Measurements from ENCODE around the gene IGFBP1.
A peak's percentile ranks its signal among the peaks of the same experiment; 100 is the strongest.

IGFBP1 gene

GRCh38 chr7:45902820-45903219 is 14.5 kb downstream of the IGFBP1 start:
- no peak for DNase-seq (ENCODE audit: low read depth)

DNA sequence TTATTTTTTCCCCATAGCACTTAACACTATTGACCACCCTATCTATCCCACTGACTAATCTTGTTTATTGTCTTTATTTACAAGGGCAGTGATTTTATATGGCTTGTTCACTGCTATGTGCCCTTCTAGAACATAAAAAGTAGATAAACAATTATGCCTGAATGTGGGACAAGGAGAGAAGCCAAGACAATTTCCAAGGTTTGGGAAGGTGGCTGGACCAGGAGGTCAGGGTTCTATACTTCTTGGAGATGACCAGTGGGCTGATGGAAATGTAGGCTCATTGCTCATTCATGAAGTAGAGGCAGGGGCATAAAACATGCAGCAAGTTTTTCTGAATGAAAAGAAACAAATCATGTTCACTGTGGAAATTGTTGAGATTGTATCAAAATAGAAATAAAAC is 21.3 kb downstream of the IGFBP1 start:
- DNase-seq (ENCODE audit: low read depth), result no peak

DNA sequence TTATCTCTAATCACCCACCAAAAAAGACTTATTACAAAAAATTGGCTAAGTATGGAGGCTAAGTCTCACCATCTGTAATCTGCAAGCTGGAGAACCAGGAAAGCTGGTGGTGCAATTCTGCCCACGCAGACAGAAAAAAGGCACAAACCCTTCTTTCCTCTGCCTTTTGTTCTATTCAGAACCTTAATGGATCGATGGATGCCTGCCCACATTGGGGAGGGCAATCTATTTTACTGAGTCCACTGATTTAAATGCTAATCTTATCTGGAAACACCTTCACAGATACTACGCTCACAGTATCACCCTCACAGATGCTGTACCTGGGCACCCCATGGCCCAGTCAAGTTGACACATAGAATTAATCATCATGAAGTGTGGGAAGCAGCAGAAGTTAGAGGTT is 22.6 kb downstream of the IGFBP1 start:
- DNase-seq (ENCODE audit: low read depth), result peak; percentile 59

GRCh38 chr7:45911311-45911710 is 23.0 kb downstream of the IGFBP1 start:
- peak; percentile 60 for DNase-seq (ENCODE audit: low read depth)

DNA sequence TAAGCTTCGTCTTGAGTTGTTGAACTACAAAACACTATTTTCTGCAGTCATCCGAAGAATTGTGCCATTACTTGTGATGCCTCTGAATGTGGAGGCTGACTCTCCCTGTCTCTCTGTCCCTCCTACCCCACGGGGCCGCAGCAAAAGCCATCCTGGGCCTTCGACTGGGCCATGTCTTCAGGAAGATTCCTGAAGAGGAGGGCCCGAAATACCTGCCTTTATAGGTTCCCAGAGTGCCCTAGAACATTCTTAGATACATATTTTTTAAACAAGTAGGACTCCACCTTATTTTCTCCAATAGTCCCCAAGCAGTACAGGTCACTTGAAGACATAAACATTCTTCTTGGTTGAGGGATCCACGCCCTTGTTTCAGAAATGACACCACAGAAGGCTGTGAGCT is 24.7 kb downstream of the IGFBP1 start:
- no peak for DNase-seq (ENCODE audit: low read depth)

DNA sequence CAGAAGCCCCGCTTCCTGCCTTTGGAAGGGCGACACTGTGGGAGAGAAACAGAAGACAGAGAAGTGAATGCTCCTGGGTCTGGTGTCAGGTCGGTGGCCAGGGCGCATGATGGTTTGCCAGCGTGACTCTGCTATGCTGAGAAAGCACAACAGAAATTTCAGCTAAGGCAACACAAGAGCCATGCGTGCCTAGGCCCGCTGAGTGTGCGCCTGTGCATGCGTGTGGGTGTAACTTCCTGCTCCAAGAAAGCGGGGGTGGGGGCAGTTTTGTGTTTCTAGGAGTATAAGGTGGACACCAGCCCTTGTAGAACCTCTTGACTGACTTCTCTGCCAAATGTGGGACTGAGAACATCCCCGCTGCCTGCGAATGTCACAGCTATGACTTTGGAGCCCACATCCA is 26.6 kb downstream of the IGFBP1 start:
- DNase-seq (ENCODE audit: low read depth), result no peak

GRCh38 chr7:45915606-45916005 is 27.3 kb downstream of the IGFBP1 start:
- no peak for DNase-seq (ENCODE audit: low read depth)

- DNase-seq (ENCODE audit: low read depth), result no peak
Measured at GRCh38 chr7:45917064-45917463, 28.8 kb downstream of the IGFBP1 start.

DNA sequence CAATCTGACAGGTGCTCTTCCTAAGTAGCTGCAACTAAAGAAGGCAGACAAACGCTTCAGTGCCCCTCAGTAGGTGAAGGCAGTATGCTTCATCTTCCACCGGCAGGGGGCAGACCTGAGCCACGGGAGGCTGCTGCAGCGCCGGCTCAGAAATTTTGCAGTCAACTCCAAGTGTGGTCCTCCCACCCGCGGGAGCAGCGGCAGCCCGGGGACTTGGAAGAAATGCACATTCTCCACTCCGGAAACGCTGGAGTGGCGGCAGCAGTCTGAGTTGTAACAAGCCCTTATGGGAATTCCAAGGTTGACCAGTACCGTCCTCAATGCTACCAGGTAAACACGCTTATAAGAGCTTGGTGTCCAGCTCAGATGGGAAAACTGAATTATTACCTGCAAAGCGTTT is 29.4 kb downstream of the IGFBP1 start:
- no peak for DNase-seq (ENCODE audit: low read depth)

GRCh38 chr7:45918556-45918955 is 30.3 kb downstream of the IGFBP1 start:
- no peak for DNase-seq (ENCODE audit: low read depth)

- DNase-seq (ENCODE audit: low read depth), result no peak
Measured at GRCh38 chr7:45919231-45919784, 31.0 kb downstream of the IGFBP1 start.

GRCh38 chr7:45919993-45920459 is 31.7 kb downstream of the IGFBP1 start:
- no peak for DNase-seq (ENCODE audit: low read depth)

GRCh38 chr7:45920502-45921380 is 32.5 kb downstream of the IGFBP1 start, which contains the start of gene IGFBP3:
Gene IGFBP3, minus strand, starts transcription at chr7:45921272. Its CDS starts 132 bp downstream, at chr7:45921140.
- no peak for DNase-seq (ENCODE audit: low read depth)

DNA sequence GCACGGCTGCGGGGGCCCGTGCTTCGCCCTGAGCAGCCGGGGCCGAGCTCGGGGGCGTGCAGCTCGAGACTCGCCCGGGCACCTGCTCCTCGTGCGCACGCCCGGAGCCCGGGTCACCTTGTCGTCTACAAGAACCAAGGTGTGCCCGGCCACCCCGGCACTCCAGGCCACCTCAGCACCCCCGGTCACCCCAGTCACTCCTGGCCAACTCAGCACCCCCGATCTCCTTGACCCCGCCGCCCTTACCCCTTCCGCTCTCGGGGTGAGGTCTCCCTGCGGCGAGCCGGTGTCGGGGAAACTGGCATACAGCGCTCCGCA is 33.1 kb downstream of the IGFBP1 start:
- DNase-seq (ENCODE audit: low read depth), result no peak

- DNase-seq (ENCODE audit: low read depth), result no peak
Measured at GRCh38 chr7:45921699-45922519, 33.6 kb downstream of the IGFBP1 start.

GRCh38 chr7:45922810-45923209 is 34.5 kb downstream of the IGFBP1 start:
- no peak for DNase-seq (ENCODE audit: low read depth)

GRCh38 chr7:45923290-45923689 is 35.0 kb downstream of the IGFBP1 start:
- DNase-seq (ENCODE audit: low read depth), result no peak

GRCh38 chr7:45923818-45924217 is 35.5 kb downstream of the IGFBP1 start:
- DNase-seq (ENCODE audit: low read depth), result no peak

DNA sequence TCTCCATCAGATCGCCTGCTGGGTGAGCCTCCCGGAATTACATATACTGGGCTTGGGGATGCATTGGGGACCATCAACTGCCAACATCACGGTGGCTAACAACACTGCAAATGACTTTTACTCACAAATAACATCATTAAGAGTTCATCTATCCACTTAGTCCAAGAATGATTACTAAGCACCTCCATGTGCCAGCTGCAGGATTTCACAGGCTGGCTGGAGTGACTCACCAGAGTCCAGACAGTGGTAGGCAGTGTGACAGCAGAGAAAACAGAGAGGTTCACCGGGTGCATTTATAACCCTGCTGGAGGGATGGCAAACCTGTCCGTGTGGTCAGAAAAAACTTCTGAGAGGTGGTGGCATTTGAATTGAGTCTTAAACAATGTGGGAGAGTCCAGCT is 36.0 kb downstream of the IGFBP1 start:
- DNase-seq (ENCODE audit: low read depth), result peak; percentile 67

- no peak for DNase-seq (ENCODE audit: low read depth)
Measured at GRCh38 chr7:45927721-45928120, 39.4 kb downstream of the IGFBP1 start.

GRCh38 chr7:45930967-45931366 is 42.7 kb downstream of the IGFBP1 start:
- DNase-seq (ENCODE audit: low read depth), result no peak

- no peak for DNase-seq (ENCODE audit: low read depth)
Measured at GRCh38 chr7:45937301-45937700, 49.0 kb downstream of the IGFBP1 start.

DNA sequence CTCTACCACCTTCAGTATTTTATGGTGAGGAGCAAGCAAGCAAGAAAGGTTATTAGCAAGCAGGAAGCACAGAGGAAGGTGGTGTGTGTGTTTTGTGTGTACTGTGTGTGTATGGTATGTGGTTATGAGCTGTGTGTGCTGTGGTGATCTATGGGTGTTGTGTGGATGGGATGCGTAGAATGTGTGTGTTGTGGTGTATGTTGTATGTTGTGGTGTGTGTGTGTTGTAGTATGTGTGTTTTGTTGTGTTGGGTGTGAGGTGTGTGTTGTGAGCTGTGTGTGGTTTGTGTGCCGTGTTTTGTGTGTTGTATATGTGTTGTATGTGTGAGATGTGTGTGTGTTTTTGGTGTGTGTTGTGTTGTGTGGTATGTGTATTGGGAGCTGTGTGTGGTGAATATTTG is 49.6 kb downstream of the IGFBP1 start:
- no peak for DNase-seq (ENCODE audit: low read depth)

All from GM04504 (cell line).